OCI-LY7 (cell line): ENCODE data around the gene ATG10.

Experiments
- EZH2phosphoT487 ChIP-seq: fragments of 200-600 bp; sonication (generic); IDR thresholded peaks from 2 replicates; pipeline ENCODE4 v1.6.1; 2018; ENCODE audit warnings: low read depth, borderline replicate concordance, mild to moderate bottlenecking, mixed run types, antibody characterized with exemption, low read length, moderate library complexity, mixed read lengths
- TF ChIP-seq, protein P1 (sequence below): fragments of 200-600 bp; sonication (generic); conservative IDR thresholded peaks from 2 replicates; pipeline ENCODE4 v1.5.1; 2014; ENCODE audit warnings: mild to moderate bottlenecking, antibody characterized with exemption, low read length, moderate library complexity, mixed read lengths

- TF ChIP-seq, protein P1, sequence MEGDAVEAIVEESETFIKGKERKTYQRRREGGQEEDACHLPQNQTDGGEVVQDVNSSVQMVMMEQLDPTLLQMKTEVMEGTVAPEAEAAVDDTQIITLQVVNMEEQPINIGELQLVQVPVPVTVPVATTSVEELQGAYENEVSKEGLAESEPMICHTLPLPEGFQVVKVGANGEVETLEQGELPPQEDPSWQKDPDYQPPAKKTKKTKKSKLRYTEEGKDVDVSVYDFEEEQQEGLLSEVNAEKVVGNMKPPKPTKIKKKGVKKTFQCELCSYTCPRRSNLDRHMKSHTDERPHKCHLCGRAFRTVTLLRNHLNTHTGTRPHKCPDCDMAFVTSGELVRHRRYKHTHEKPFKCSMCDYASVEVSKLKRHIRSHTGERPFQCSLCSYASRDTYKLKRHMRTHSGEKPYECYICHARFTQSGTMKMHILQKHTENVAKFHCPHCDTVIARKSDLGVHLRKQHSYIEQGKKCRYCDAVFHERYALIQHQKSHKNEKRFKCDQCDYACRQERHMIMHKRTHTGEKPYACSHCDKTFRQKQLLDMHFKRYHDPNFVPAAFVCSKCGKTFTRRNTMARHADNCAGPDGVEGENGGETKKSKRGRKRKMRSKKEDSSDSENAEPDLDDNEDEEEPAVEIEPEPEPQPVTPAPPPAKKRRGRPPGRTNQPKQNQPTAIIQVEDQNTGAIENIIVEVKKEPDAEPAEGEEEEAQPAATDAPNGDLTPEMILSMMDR, result no peak
- no peak for TF ChIP-seq EZH2phosphoT487
These were observed 137.2 kb downstream of the ATG10 start for GRCh38 chr5:82109013-82109412.
